WERI-Rb-1 (cell line): ENCODE data around the gene MEN1.
A peak's percentile ranks its signal among the peaks of the same experiment; 100 is the strongest.

Experiments used
- DNase-seq: peaks from one replicate; pipeline ENCODE4 v3.0.0-alpha.2; 2020
- H3K27ac ChIP-seq: fragments of 250-450 bp; sonication (Bioruptor Pico); 2 replicates; pipeline ENCODE4 v1.5.1; 2020; ENCODE audit warnings: mild to moderate bottlenecking, moderate library complexity
- H3K27me3 ChIP-seq: fragments of 250-450 bp; sonication (Bioruptor Pico); 2 replicates; pipeline ENCODE4 v1.5.1; 2021; ENCODE audit warnings: mild to moderate bottlenecking, low read depth, moderate library complexity; ENCODE audit not compliant: insufficient read depth, severe bottlenecking
- H3K36me3 ChIP-seq: fragments of 250-450 bp; sonication (Bioruptor Pico); 2 replicates; pipeline ENCODE4 v1.5.1; 2020; ENCODE audit warnings: mild to moderate bottlenecking, moderate library complexity
- H3K4me3 ChIP-seq: 2 replicates; pipeline ENCODE4 v1.5.1; 2011; ENCODE audit warnings: low read depth, mild to moderate bottlenecking, control low read depth, low read length
- H3K9me3 ChIP-seq: fragments of 250-450 bp; sonication (Bioruptor Pico); 2 replicates; pipeline ENCODE4 v1.5.1; 2021; ENCODE audit warnings: mild to moderate bottlenecking, moderate library complexity; ENCODE audit not compliant: severe bottlenecking
- CTCF ChIP-seq: IDR thresholded peaks from 2 replicates; pipeline ENCODE4 v1.5.1; 2011; ENCODE audit warnings: low read depth, mild to moderate bottlenecking, control low read depth, inconsistent platforms, low read length

The MEN1 gene

GRCh38 chr11:64778223-64778472, 32.2 kb downstream of the MEN1 start:
- H3K27ac ChIP-seq, result peak overlapping the region; percentile 99
- TF ChIP-seq CTCF, result no peak
- peaks cover 57% of the 10 kb centered on the region for H3K36me3 ChIP-seq
- no peaks in the 10 kb centered on the region for H3K9me3 ChIP-seq
- peak overlapping the region; percentile 83 for H3K4me3 ChIP-seq
- H3K27me3 ChIP-seq, result no peaks in the 10 kb centered on the region
- no peak for DNase-seq

GRCh38 chr11:64777449-64778222, 32.7 kb downstream of the MEN1 start:
- H3K4me3 ChIP-seq, result peak overlapping the region; percentile 97
- H3K36me3 ChIP-seq, result peaks cover 62% of the 10 kb centered on the region
- H3K9me3 ChIP-seq, result no peaks in the 10 kb centered on the region
- H3K27me3 ChIP-seq, result no peaks in the 10 kb centered on the region
- peak; percentile 79 for DNase-seq
- no peak for TF ChIP-seq CTCF
- H3K27ac ChIP-seq, result peak overlapping the region; percentile 99

- Histone ChIP-seq H3K36me3 (peaks cover 69% of the 10 kb centered on the region), H3K27me3 (no peaks in the 10 kb centered on the region), H3K9me3 (no peaks in the 10 kb centered on the region), H3K4me3 (peak overlapping the region; percentile 97), H3K27ac (peak overlapping the region; percentile 74)
- TF ChIP-seq CTCF, result no peak
- no peak for DNase-seq
These were observed 33.5 kb downstream of the MEN1 start for GRCh38 chr11:64776875-64777274.

- Histone ChIP-seq H3K27me3 (no peaks in the 10 kb centered on the region), H3K27ac (no peak overlapping the region), H3K9me3 (no peaks in the 10 kb centered on the region), H3K36me3 (peaks cover 74% of the 10 kb centered on the region), H3K4me3 (peak overlapping the region; percentile 97)
- no peak for DNase-seq
- TF ChIP-seq CTCF, result no peak
These were observed 33.9 kb downstream of the MEN1 start for GRCh38 chr11:64776425-64776824.

- Histone ChIP-seq H3K27ac (no peak overlapping the region), H3K27me3 (no peaks in the 10 kb centered on the region), H3K36me3 (peaks cover 84% of the 10 kb centered on the region), H3K4me3 (no peak overlapping the region), H3K9me3 (no peaks in the 10 kb centered on the region)
- no peak for DNase-seq
- no peak for TF ChIP-seq CTCF
These were observed 36.2 kb downstream of the MEN1 start for GRCh38 chr11:64774144-64774543.

GRCh38 chr11:64772303-64773018, 37.9 kb downstream of the MEN1 start:
- no peaks in the 10 kb centered on the region for H3K27me3 ChIP-seq
- TF ChIP-seq CTCF, result no peak
- peaks cover 100% of the 10 kb centered on the region for H3K36me3 ChIP-seq
- no peak overlapping the region for H3K27ac ChIP-seq
- no peak overlapping the region for H3K4me3 ChIP-seq
- no peak for DNase-seq
- H3K9me3 ChIP-seq, result no peaks in the 10 kb centered on the region
